Hair follicle dermal papilla cell (primary cell): ENCODE measurements around the gene STX10. TPM values are rescaled to one million over a fixed set of nuclear protein-coding genes. Genes with fewer than 3 reads are reported as not detected.

ENCODE experiments used
- total RNA-seq: library from RNA; depleted of rRNA; stranded (reverse); fragments of >200 nt; gene quantifications from 2 replicates; pipeline ENCODE4 v1.2.3, GENCODE V29; 2012

Gene STX10
- 49.5 and 58.2 TPM in 2 replicates for total RNA-seq

DNA sequence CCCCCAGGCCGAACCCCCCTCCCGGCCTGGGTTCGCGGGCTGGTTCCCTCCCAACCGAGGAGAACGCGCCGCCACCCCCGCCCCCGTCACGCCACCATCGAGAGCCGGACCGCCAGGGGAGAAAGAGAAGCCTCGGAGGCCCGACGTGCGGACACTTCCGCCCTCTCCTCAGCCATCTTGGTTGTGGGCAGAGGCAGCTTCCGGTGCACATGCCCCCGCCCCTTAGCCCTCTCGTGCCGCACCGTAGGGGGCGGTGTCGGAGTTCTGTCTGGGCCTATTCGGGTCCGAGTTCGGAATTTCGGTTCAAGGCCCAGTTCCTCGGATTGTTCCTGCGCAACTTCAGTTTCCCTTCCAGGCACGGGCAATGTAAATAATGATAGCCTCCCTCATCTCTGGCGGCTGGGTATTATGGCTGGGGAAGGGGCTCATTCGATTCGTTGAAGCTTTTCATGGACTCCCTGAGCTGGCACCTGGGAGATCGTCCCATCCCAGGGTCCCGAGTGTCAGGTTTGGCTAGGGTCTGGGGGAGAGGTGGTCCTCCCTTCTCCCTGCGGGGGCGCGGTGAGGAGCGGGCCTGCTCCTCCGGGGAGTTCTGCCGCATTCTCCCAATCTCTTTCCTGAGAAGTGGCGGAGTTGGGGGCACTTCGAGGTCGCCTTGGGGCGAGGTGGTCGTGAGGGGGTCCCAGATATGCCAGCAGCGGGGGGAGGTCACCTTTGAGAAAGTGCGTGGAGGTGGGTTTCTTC is at the start of gene STX10, which contains the start of gene IER2:
Gene STX10 (minus strand): TSS at position 189 of the 744 bp plus-strand sequence. CDS start 202 bp downstream, outside the sequence.
Gene IER2 (plus strand): TSS at position 225 of the 744 bp plus-strand sequence. CDS start 2,776 bp downstream, outside the sequence.

GRCh38 chr19:13117772-13118423 is 32.3 kb downstream of the STX10 start, which contains the start of gene NACC1:
NACC1 (plus strand) TSS chr19:13118264; CDS start chr19:13135208, 16,944 bp downstream.

GRCh38 chr19:13116282-13117175 is 33.6 kb downstream of the STX10 start, which contains the start of gene TRMT1:
TRMT1 (minus strand) TSS chr19:13116740; CDS start chr19:13116399, 341 bp downstream.

DNA sequence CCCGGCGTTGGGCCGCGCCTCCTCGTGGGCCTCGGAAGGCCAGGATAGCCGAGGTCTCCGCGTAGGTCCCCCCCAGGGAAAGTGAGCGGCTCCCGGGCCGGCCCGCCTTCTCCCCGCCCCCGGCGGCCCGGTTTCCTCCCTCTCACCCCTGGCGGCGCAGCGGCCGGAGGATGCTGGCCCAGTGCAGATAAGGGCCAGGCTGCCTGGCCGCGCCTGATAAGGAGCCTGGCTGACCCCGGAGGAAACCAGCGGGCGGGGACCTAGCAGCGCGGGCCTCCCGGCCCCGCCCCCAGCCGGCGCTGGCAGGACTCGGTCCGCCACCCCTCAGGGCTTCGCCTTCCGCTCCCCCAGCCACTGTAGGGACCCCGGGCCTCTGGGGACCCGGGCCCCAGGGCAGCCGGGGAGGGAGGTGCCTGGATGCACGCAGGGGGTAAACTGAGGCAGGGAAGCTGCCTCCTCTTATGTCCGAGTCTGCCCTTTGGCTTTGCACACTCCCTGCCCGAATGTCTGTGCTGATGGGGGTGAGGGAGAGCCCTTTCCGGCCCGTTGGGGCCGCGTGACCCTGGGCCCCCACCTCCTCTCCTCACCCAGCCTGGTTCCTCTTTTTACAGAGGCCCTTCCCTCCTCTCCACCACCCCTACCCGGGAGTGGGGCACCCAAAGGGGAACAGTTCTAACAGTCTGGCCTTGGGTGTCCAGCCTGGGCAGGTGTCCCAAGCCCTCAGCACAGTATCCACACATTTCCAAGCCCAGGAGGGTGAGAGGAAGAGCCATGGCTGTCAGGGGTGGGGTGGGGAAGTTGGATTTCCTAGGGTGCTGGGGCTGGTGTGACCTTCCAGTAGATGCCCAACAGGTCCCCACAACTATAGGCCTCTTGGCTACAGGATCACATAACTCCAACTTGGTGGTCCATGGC is 47.3 kb downstream of the STX10 start, which contains the start of gene LYL1:
Gene LYL1 (minus strand): TSS at position 193 of the 915 bp plus-strand sequence. CDS start 1,687 bp downstream, outside the sequence.

Other genes starting within 250 kb of the STX10 start
- 0.24 TPM in 1 of 2 replicates, not detected in the other for gene SYCE2, start 231.1 kb downstream of the STX10 start, total RNA-seq
- gene FARSA, start 216.7 kb downstream of the STX10 start, total RNA-seq, result 44.5 and 46.8 TPM in 2 replicates
- 2,301 and 2,540 TPM in 2 replicates for gene CALR, start 211.8 kb downstream of the STX10 start, total RNA-seq
- gene RAD23A, start 204.5 kb downstream of the STX10 start, total RNA-seq, result 94.6 and 95.3 TPM in 2 replicates
- gene GADD45GIP1, start 193.2 kb downstream of the STX10 start, total RNA-seq, result 12.0 and 17.6 TPM in 2 replicates
- 0.65 and 0.85 TPM in 2 replicates for gene DAND5, start 180.8 kb downstream of the STX10 start, total RNA-seq
- 135 and 155 TPM in 2 replicates for gene NFIX, start 154.9 kb downstream of the STX10 start, total RNA-seq
- gene LYL1, start 47.5 kb downstream of the STX10 start, total RNA-seq, result 0.36 and 0.81 TPM in 2 replicates
- 28.2 and 30.0 TPM in 2 replicates for gene TRMT1, start 33.6 kb downstream of the STX10 start, total RNA-seq
- gene NACC1, start 32.1 kb downstream of the STX10 start, total RNA-seq, result 56.5 and 75.8 TPM in 2 replicates
- 32.1 and 36.2 TPM in 2 replicates for gene IER2, start within 50 bp of the STX10 start, total RNA-seq